HepG2 (cell line): Measurements from ENCODE around the gene LAMC3. TPM values are rescaled to one million over a fixed set of nuclear protein-coding genes. Genes with fewer than 3 reads are reported as not detected.

ENCODE experiments used
- ATAC-seq: fragments of 200-7000 bp; cut with Tn5 transposase; 3 replicates; pipeline ENCODE4 v1.9.1; 2020; ENCODE audit warnings: mild to moderate bottlenecking, moderate library complexity
- BruUV-seq: library from RNA; stranded (reverse); fragments of 400-500 nt; replicated peaks from 2 replicates; lab custom pipeline; 2021; lab: Mats Ljungman, UMichigan
- CTCF ChIA-PET: fragments of 300-600 bp; formaldehyde crosslinking; extraction: SDS; loops from one replicate; lab custom pipeline; 2021; ENCODE audit warnings: low total read pairs, inconsistent platforms, low intra/inter-chr PET ratio; lab: Yijun Ruan, JAX
- POLR2A ChIA-PET: fragments of 350-600 bp; sonication (Branson Sonifier 250); formaldehyde crosslinking; loops from one replicate; lab custom pipeline; 2020; ENCODE audit warnings: antibody characterized with exemption, inconsistent platforms; lab: Yijun Ruan, JAX
- DNase-seq: peaks from one replicate; pipeline ENCODE4 v3.0.0-alpha.2; 2015; ENCODE audit warnings: low spot score
- FAIRE-seq: peaks from 3 replicates; lab custom pipeline; 2011; peaks lifted over from hg19 to GRCh38; lab: Jason Lieb, UNC
- H2AFZ ChIP-seq: one replicate; pipeline ENCODE4 v1.6.1; 2011; ENCODE audit warnings: low read length, inconsistent platforms
- H3K27ac ChIP-seq: fragments of 300-600 bp; 3 replicates; pipeline ENCODE4 v1.8.0; 2011; ENCODE audit warnings: mixed run types, mild to moderate bottlenecking, mixed read lengths, low read length, inconsistent platforms; ENCODE audit not compliant: insufficient read depth; ENCODE audit errors: extremely low read length
- H3K27me3 ChIP-seq, 2 experiments: fragments of 200-600 bp in 1 of 2; 2 replicates in 1 of 2; 3 replicates in 1 of 2; pipeline versions ENCODE4 v1.6.0 to v1.8.0; 2011; ENCODE audit warnings: low read length in 2 of 2, mild to moderate bottlenecking in 2 of 2, moderate library complexity in 2 of 2, inconsistent platforms in 1 of 2; ENCODE audit not compliant: insufficient read depth in 2 of 2, control insufficient read depth in 1 of 2
- H3K36me3 ChIP-seq, 2 experiments: fragments of 200-600 bp in 1 of 2; replicated peaks in 1 of 2; 2 replicates in 1 of 2; 3 replicates in 1 of 2; pipeline versions ENCODE4 v1.5.1 to v1.8.0; 2011; ENCODE audit warnings: low read length in 2 of 2, inconsistent platforms in 1 of 2; ENCODE audit not compliant: insufficient read depth in 2 of 2, control insufficient read depth in 1 of 2
- H3K4me1 ChIP-seq: 2 replicates; pipeline ENCODE4 v1.5.1; 2012; ENCODE audit warnings: low read length, inconsistent platforms; ENCODE audit not compliant: insufficient read depth
- H3K4me2 ChIP-seq: 2 replicates; pipeline ENCODE4 v1.6.0; 2011; ENCODE audit warnings: low read depth, low read length, inconsistent platforms
- H3K4me3 ChIP-seq, 3 experiments: fragments of 200-600 bp in 1 of 3; sonication (generic), shearing (Covaris generic) in 1 of 3; replicated peaks in 1 of 3; 2 replicates each; pipeline ENCODE4 v1.5.1; 2011 to 2016; ENCODE audit warnings: low read length in 3 of 3, inconsistent platforms in 2 of 3, low read depth in 2 of 3, mild to moderate bottlenecking in 2 of 3, control low read depth in 1 of 3, mixed read lengths in 1 of 3; ENCODE audit not compliant: insufficient read depth in 1 of 3
- H3K79me2 ChIP-seq: one replicate; pipeline ENCODE4 v1.6.1; 2011; ENCODE audit warnings: low read length, inconsistent platforms; ENCODE audit not compliant: insufficient read depth
- H3K9ac ChIP-seq: 2 replicates; pipeline ENCODE4 v1.6.0; 2011; ENCODE audit warnings: mild to moderate bottlenecking, low read depth, low read length, inconsistent platforms; ENCODE audit not compliant: insufficient read depth
- H3K9me3 ChIP-seq: 2 replicates; pipeline ENCODE4 v1.5.1; 2012; ENCODE audit warnings: mild to moderate bottlenecking, low read length
- H4K20me1 ChIP-seq: 2 replicates; pipeline ENCODE4 v1.6.0; 2011; ENCODE audit warnings: inconsistent platforms, mild to moderate bottlenecking, low read length, moderate library complexity; ENCODE audit not compliant: insufficient read depth
- AHR ChIP-seq: IDR thresholded peaks from 2 replicates; pipeline ENCODE4 v1.6.1; 2018; ENCODE audit warnings: missing genetic modification reagents, missing compliant biosample characterization
- EHMT2 ChIP-seq: fragments of 200-600 bp; sonication (generic); IDR thresholded peaks from 2 replicates; pipeline ENCODE4 v1.7.0; 2017; ENCODE audit warnings: antibody characterized with exemption, low read depth, low read length, borderline replicate concordance
- MAF1 ChIP-seq: sonication (generic); formaldehyde crosslinking; IDR thresholded peaks from 2 replicates; pipeline ENCODE4 v1.5.0; 2020; ENCODE audit warnings: missing genetic modification reagents, borderline replicate concordance
- SOX5 ChIP-seq: IDR thresholded peaks from 2 replicates; pipeline ENCODE4 v1.6.1; 2016; ENCODE audit warnings: borderline replicate concordance
- TCF7 ChIP-seq: sonication (generic); IDR thresholded peaks from 2 replicates; pipeline ENCODE4 v1.6.1; 2016; ENCODE audit warnings: antibody characterized with exemption, low read depth
- TOPORS ChIP-seq: sonication (generic); formaldehyde crosslinking; IDR thresholded peaks from 2 replicates; pipeline ENCODE4 v1.8.0; 2023; ENCODE audit warnings: mild to moderate bottlenecking, missing genetic modification reagents
- ZFP36L1 ChIP-seq: sonication (generic); formaldehyde crosslinking; IDR thresholded peaks from 2 replicates; pipeline ENCODE4 v1.8.0; 2022; ENCODE audit warnings: mild to moderate bottlenecking, missing genetic modification reagents, moderate library complexity
- ZFP41 ChIP-seq: sonication (generic); formaldehyde crosslinking; IDR thresholded peaks from 2 replicates; pipeline ENCODE4 v1.4.0; 2020; ENCODE audit warnings: mild to moderate bottlenecking, missing genetic modification reagents, borderline replicate concordance
- ZKSCAN8 ChIP-seq: IDR thresholded peaks from 2 replicates; pipeline ENCODE4 v1.6.1; 2016; ENCODE audit warnings: borderline replicate concordance, missing genetic modification reagents, missing compliant biosample characterization
- ZNF510 ChIP-seq: sonication (generic); formaldehyde crosslinking; IDR thresholded peaks from 2 replicates; pipeline ENCODE4 v1.4.0; 2020; ENCODE audit warnings: low read depth, mild to moderate bottlenecking, missing genetic modification reagents
- ZNF816 ChIP-seq: sonication (generic); formaldehyde crosslinking; IDR thresholded peaks from 2 replicates; pipeline ENCODE4 v1.8.0; 2022; ENCODE audit warnings: missing genetic modification reagents, mild to moderate bottlenecking, borderline replicate concordance
- ZSCAN21 ChIP-seq: sonication (generic); formaldehyde crosslinking; IDR thresholded peaks from 2 replicates; pipeline ENCODE4 v1.8.0; 2022; ENCODE audit warnings: mild to moderate bottlenecking, missing genetic modification reagents, moderate library complexity, borderline replicate concordance
- WGBS: methylation state at CpG from one replicate; pipeline ENCODE4 v1.1.6; 2017; ENCODE audit warnings: low lambda C conversion rate; 5-methylcytosine and 5-hydroxymethylcytosine counted together
- in situ Hi-C: cut with HindIII; loops from 2 replicates; pipeline ENCODE4 v1.10.0; 2017; ENCODE audit warnings: low pct_unique_long_range_greater_than_20kb; ENCODE audit not compliant: extremely low pct_ligation_motif_present
- intact Hi-C: fragments of 100-400 bp; cut with micrococcal nuclease; formaldehyde crosslinking; loops from one replicate; pipeline ENCODE4 v1.10.0; 2022; ENCODE audit not compliant: unreplicated experiment
- polyA plus RNA-seq, 8 experiments: library from polyadenylated mRNA; depleted of rRNA in 3 of 8; stranded (reverse) in 7 of 8; unstranded in 1 of 8; fragments of >200 nt; fragmentation: Illumina TruSeq in 4 of 8; extraction: Trizol in 4 of 8; gene quantifications; 2 replicates each; pipeline versions ENCODE4 v1.2.1 to v1.2.3, GENCODE V29; 2011 to 2016; ENCODE audit warnings: low read depth in 4 of 8, missing spikeins in 1 of 8, mixed read lengths in 1 of 8; ENCODE audit not compliant: insufficient read depth in 1 of 8
- total RNA-seq, 5 experiments: library from RNA; depleted of rRNA; stranded (reverse); fragments of >200 nt; fragmentation: Illumina TruSeq; extraction: Trizol; gene quantifications; 2 replicates each; pipeline ENCODE4 v1.2.3, GENCODE V29; 2016; ENCODE audit warnings: low read depth in 1 of 5
- TF ChIP-seq, protein P1 (sequence below): sonication (generic); formaldehyde crosslinking; IDR thresholded peaks from 2 replicates; pipeline ENCODE4 v1.4.0; 2020; ENCODE audit warnings: missing genetic modification reagents
- TF ChIP-seq, protein P2 (sequence below): IDR thresholded peaks from 2 replicates; pipeline ENCODE4 v1.6.1; 2016; ENCODE audit warnings: mild to moderate bottlenecking
- TF ChIP-seq, protein P3 (sequence below): sonication (generic); formaldehyde crosslinking; IDR thresholded peaks from 2 replicates; pipeline ENCODE4 v1.4.0; 2020; ENCODE audit warnings: missing genetic modification reagents, low read depth, mild to moderate bottlenecking, borderline replicate concordance
- TF ChIP-seq, protein P4 (sequence below): sonication (generic); formaldehyde crosslinking; IDR thresholded peaks from 2 replicates; pipeline ENCODE4 v1.4.0; 2020; ENCODE audit warnings: missing genetic modification reagents
- TF ChIP-seq, protein P5 (sequence below): sonication (generic); formaldehyde crosslinking; IDR thresholded peaks from 2 replicates; pipeline ENCODE4 v1.4.0; 2020; ENCODE audit warnings: mild to moderate bottlenecking, low read depth, missing genetic modification reagents

The LAMC3 gene
- total and polyA plus RNA-seq, 2 of the 13 experiments (the other 11 are each of a cell fraction or from before 2014, with no cell fraction given) = 0.07 to 0.57 TPM

DNA sequence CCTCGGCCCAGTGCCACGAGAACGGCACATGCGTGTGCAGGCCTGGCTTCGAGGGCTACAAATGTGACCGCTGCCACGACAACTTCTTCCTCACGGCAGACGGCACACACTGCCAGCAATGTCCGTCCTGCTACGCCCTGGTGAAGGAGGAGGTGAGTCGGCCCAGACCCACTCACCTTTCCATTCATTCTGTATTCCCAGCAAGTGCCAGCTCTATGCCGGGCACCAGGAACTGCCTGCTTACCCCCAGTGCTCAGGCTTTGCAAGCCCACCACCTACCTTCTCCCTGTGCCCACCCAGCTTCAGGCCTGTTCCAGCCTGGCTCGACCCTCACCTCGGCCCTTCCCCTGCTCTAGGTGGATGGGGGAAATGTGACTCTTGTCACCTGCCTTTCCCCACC lies 60.7 kb downstream of the LAMC3 start:
- H3K27ac ChIP-seq = no peak overlapping the region
- WGBS = 30% methylated on average over 3 of the region's 15 CpGs
- no peaks in the 10 kb centered on the region for H3K4me1 ChIP-seq
- in situ Hi-C loops = no loop called here
- no peaks in the 10 kb centered on the region for H3K9me3 ChIP-seq
- ChIA-PET CTCF (no interaction called here), POLR2A (no interaction called here)
- BruUV-seq = no TSS peak
- H3K36me3 ChIP-seq = no peaks in the 10 kb centered on the region
- no peak overlapping the region for H3K9ac ChIP-seq
- H3K4me3 ChIP-seq = no peak overlapping the region
- no peak overlapping the region for H2AFZ ChIP-seq
- H3K27me3 ChIP-seq = peaks cover 1 to 78% of the 10 kb centered on the region in 2 experiments; a peak in 3 of 5 replicates
- no peaks in the 10 kb centered on the region for H3K79me2 ChIP-seq
- intact Hi-C loops = no loop called here
- ATAC-seq = no peak
- no peak overlapping the region for H3K4me2 ChIP-seq
- DNase-seq = no peak
- H4K20me1 ChIP-seq = no peaks in the 10 kb centered on the region
- no peak for FAIRE-seq
- TF ChIP-seq ZFP36L1 (CRISPR knock-in tag) (no peak), ZKSCAN8 (no peak), EHMT2 (no peak), TCF7 (no peak), TOPORS (CRISPR knock-in tag) (no peak), MAF1 (CRISPR knock-in tag) (no peak), ZNF816 (CRISPR knock-in tag) (no peak), ZFP41 (no peak), AHR (no peak), ZNF510 (no peak), ZSCAN21 (CRISPR knock-in tag) (no peak), SOX5 (CRISPR knock-in tag) (no peak)
- TF ChIP-seq, protein P1, sequence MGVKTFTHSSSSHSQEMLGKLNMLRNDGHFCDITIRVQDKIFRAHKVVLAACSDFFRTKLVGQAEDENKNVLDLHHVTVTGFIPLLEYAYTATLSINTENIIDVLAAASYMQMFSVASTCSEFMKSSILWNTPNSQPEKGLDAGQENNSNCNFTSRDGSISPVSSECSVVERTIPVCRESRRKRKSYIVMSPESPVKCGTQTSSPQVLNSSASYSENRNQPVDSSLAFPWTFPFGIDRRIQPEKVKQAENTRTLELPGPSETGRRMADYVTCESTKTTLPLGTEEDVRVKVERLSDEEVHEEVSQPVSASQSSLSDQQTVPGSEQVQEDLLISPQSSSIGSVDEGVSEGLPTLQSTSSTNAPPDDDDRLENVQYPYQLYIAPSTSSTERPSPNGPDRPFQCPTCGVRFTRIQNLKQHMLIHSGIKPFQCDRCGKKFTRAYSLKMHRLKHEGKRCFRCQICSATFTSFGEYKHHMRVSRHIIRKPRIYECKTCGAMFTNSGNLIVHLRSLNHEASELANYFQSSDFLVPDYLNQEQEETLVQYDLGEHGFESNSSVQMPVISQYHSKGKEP (CRISPR knock-in tag) = no peak
- TF ChIP-seq, protein P2, sequence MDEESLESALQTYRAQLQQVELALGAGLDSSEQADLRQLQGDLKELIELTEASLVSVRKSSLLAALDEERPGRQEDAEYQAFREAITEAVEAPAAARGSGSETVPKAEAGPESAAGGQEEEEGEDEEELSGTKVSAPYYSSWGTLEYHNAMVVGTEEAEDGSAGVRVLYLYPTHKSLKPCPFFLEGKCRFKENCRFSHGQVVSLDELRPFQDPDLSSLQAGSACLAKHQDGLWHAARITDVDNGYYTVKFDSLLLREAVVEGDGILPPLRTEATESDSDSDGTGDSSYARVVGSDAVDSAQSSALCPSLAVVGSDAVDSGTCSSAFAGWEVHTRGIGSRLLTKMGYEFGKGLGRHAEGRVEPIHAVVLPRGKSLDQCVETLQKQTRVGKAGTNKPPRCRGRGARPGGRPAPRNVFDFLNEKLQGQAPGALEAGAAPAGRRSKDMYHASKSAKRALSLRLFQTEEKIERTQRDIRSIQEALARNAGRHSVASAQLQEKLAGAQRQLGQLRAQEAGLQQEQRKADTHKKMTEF = no peak
- TF ChIP-seq, protein P3, sequence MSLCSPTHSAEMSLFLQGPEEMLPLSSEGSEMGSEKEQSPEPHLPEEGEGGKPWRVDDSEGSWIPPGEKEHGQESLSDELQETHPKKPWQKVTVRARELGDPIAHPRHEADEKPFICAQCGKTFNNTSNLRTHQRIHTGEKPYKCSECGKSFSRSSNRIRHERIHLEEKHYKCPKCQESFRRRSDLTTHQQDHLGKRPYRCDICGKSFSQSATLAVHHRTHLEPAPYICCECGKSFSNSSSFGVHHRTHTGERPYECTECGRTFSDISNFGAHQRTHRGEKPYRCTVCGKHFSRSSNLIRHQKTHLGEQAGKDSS = no peak
- TF ChIP-seq, protein P4, sequence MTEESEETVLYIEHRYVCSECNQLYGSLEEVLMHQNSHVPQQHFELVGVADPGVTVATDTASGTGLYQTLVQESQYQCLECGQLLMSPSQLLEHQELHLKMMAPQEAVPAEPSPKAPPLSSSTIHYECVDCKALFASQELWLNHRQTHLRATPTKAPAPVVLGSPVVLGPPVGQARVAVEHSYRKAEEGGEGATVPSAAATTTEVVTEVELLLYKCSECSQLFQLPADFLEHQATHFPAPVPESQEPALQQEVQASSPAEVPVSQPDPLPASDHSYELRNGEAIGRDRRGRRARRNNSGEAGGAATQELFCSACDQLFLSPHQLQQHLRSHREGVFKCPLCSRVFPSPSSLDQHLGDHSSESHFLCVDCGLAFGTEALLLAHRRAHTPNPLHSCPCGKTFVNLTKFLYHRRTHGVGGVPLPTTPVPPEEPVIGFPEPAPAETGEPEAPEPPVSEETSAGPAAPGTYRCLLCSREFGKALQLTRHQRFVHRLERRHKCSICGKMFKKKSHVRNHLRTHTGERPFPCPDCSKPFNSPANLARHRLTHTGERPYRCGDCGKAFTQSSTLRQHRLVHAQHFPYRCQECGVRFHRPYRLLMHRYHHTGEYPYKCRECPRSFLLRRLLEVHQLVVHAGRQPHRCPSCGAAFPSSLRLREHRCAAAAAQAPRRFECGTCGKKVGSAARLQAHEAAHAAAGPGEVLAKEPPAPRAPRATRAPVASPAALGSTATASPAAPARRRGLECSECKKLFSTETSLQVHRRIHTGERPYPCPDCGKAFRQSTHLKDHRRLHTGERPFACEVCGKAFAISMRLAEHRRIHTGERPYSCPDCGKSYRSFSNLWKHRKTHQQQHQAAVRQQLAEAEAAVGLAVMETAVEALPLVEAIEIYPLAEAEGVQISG (CRISPR knock-in tag) = no peak
- TF ChIP-seq, protein P5, sequence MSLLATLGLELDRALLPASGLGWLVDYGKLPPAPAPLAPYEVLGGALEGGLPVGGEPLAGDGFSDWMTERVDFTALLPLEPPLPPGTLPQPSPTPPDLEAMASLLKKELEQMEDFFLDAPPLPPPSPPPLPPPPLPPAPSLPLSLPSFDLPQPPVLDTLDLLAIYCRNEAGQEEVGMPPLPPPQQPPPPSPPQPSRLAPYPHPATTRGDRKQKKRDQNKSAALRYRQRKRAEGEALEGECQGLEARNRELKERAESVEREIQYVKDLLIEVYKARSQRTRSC (CRISPR knock-in tag) = no peak
- TF ChIP-seq, all 625 proteins: peak for 0
